Measurements from ENCODE around the gene LPGAT1.
"Not testable (repeated sequence)": the region's sequence is repeated elsewhere in the genome, so short reads cannot be mapped to it uniquely, and the experiment has no call there.

The LPGAT1 gene

DNA sequence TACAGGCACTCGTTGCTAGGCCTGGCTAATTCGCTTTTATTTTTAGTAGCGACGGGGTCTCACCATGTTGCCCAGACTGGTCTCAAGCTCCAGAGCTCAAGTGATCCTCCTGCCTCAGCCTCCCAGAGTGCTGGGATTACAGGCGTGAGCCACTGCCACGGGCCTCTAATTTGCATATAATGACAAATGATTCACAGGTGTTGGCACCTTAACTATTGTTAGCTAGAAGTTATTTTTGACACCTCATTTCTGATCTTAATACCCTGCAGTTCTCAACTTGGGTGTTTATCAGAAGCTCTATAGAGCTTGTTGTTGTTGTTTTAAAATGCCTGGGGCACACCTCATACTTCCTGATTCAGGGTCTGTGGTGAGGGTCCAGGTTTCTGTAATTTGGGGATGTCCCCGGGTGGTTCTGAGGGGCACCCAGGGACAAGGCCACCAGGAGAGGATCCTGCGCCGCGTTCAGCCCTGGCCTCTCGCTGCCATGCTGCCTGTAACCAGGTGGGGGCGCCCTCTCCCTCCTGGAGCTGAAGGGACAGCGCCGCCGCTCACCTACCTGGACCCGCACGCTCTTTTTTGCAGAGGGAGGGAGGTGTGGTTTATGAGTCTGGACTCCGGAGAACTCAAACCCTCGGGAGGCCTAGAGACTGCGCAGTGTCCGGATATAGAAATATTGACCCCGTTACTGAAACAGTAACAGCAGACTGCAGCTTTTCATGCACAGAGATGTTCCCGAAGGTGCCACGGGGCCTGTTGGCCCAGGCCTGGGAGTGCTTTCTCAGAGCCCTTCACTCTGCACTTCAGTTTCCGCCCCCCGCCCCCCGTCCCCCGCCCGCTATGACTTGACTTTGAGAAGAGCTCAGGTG lies 132.2 kb downstream of the LPGAT1 start:
- DNase-seq: peak in 1 of 2 experiments; percentile 41

DNA sequence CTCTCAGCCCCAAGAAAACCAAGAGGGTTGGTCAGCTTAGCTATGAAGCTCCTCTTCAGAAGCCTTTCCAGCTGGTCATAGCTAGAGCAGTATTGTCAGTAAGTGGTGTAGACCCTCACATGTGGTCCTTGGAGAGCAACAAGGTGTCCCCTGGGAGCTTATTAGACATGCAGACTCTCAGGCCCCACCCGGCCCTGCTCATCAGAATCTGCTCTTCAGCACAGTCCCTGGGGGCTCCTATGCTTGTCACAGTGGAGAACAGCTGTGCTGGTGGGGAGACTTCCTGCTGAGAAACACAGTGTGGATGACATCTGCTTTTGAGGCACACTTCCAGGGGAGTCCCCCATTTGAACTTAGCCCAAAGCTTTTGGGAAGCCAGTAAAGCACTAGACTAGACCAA lies 133.2 kb downstream of the LPGAT1 start:
- DNase-seq: peak in 1 of 2 experiments; percentile 26

DNA sequence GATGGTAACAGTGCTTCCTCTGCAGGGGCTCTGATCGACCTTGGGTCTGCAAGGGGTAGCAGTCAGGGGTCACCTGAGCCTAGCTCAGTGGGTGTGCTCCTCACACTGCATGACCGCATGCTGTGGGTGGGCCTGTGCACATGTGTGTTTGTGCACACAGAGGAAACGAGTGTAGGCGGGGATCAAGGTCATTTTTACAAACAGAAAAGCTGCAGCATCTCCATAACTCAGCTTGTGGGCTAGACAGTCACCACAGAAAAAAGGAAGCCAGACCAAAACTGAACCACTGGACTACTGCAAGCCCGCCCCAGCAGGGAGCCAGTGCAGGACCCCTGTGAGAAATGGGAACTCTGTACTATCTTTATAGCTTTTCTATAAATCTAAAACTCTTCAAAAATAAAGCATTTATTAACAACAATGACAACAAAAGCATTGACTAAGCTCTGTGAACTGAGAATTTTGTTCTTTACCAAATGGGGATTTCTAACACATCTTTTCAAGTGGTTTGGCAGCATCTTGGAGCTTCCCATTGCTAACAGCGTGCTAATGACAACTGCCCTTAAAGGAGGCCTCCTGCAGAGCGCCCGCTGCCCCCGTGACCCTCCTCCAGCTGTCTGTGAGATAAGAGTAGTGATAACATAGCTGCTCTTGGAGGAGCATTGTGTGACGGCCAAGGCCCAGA lies 135.3 kb downstream of the LPGAT1 start:
- DNase-seq: no peak

DNA sequence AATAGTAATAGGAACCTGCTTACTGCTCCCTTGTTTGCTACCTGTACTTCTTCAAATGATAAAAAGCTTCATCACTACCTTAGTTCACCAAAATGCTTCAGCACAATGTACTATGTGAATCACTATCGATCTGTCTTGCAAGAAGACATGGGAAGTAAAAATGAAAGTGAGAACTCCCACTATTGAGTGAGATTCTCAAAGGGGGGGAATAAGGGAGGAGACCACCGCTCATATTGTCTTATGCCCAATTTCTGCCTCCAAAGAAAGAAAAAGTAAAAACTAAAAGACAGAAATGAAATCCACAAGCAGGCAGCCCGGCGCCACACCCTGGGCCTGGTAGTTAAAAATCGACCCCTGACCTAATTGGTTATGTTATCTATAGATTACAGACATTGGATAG lies 136.7 kb downstream of the LPGAT1 start:
- not testable (repeated sequence) for DNase-seq
